Spinal cord (tissue), 10 donors: ENCODE measurements around the gene HACD4. TPM values are rescaled to one million over a fixed set of nuclear protein-coding genes. Genes with fewer than 3 reads are reported as not detected.

Experiments used
- DNase-seq, 6 donors: peaks; one replicate each; pipeline versions ENCODE4 v3.0.0 to v3.0.0-alpha.2; 2013 to 2015; ENCODE audit warnings: low spot score in 6 of 6, low read depth in 4 of 6
- H3K27ac ChIP-seq: one replicate; pipeline ENCODE4 v1.5.1; 2013; ENCODE audit warnings: low read depth, low read length, control low read depth
- H3K27me3 ChIP-seq: one replicate; pipeline ENCODE4 v1.6.1; 2013; ENCODE audit warnings: low read length; ENCODE audit not compliant: control insufficient read depth, insufficient read depth
- H3K36me3 ChIP-seq: one replicate; pipeline ENCODE4 v1.6.1; 2013; ENCODE audit warnings: low read length; ENCODE audit not compliant: control insufficient read depth, insufficient read depth
- H3K4me1 ChIP-seq: one replicate; pipeline ENCODE4 v1.6.1; 2013; ENCODE audit warnings: low read length; ENCODE audit not compliant: control insufficient read depth, insufficient read depth
- H3K4me3 ChIP-seq: one replicate; pipeline ENCODE4 v1.5.1; 2013; ENCODE audit warnings: low read depth, low read length, control low read depth
- H3K9me3 ChIP-seq: one replicate; pipeline ENCODE4 v1.6.1; 2013; ENCODE audit warnings: low read length; ENCODE audit not compliant: control insufficient read depth, insufficient read depth
- WGBS: methylation state at CpG from one replicate; pipeline ENCODE4 v1.1.5; 2013; ENCODE audit warnings: missing lambda C conversion rate; ENCODE audit not compliant: insufficient coverage; 5-methylcytosine and 5-hydroxymethylcytosine counted together
- polyA plus RNA-seq, 2 donors: library from polyadenylated mRNA; unstranded; fragments of 120-200 nt; gene quantifications; one replicate each; pipeline ENCODE4 v1.2.1, GENCODE V29; 2013; ENCODE audit not compliant: insufficient read length in 2 of 2
- total RNA-seq, 2 donors: library from RNA; depleted of rRNA in 1 of 2; stranded (reverse); fragments of 120-200 nt in 1 of 2; fragments of >200 nt in 1 of 2; gene quantifications; one replicate each; pipeline versions ENCODE4 v1.2.3 to v1.2.4, GENCODE V29; 2013 to 2014
- donor health status: healthy.

The HACD4 gene
- total and polyA plus RNA-seq, 4 donors = 1.3 to 4.1 (median 2.7) TPM

- H3K4me3 ChIP-seq = no peak overlapping the region
- no CpG with 5 or more reads among the region's 2 CpGs for WGBS
Measured at GRCh38 chr9:21053851-21054250, 22.4 kb upstream of the HACD4 start.

GRCh38 chr9:21047281-21047691, 15.8 kb upstream of the HACD4 start:
- H3K27me3 ChIP-seq = no peaks in the 10 kb centered on the region
- H3K9me3 ChIP-seq = no peaks in the 10 kb centered on the region
- 100% methylated on average over 1 of the region's 2 CpGs for WGBS
- no peak overlapping the region for H3K4me3 ChIP-seq
- no peak overlapping the region for H3K27ac ChIP-seq
- H3K36me3 ChIP-seq = no peaks in the 10 kb centered on the region
- no peak for DNase-seq
- H3K4me1 ChIP-seq = no peaks in the 10 kb centered on the region

More at GRCh38 chr9:21053851-21054250, 22.4 kb upstream of the HACD4 start:
- no peak for DNase-seq
- H3K4me1 ChIP-seq = no peaks in the 10 kb centered on the region
- no peaks in the 10 kb centered on the region for H3K9me3 ChIP-seq
- H3K27ac ChIP-seq = no peak overlapping the region
- no peaks in the 10 kb centered on the region for H3K36me3 ChIP-seq
- no peaks in the 10 kb centered on the region for H3K27me3 ChIP-seq

- Histone ChIP-seq H3K9me3 (no peaks in the 10 kb centered on the region), H3K4me3 (no peak overlapping the region), H3K36me3 (no peaks in the 10 kb centered on the region), H3K27me3 (no peaks in the 10 kb centered on the region), H3K27ac (no peak overlapping the region), H3K4me1 (no peaks in the 10 kb centered on the region)
- WGBS = no CpG with 5 or more reads among the region's 3 CpGs
- DNase-seq = no peak
Measured at GRCh38 chr9:21043841-21044240, 12.4 kb upstream of the HACD4 start.

- Histone ChIP-seq H3K36me3 (no peaks in the 10 kb centered on the region), H3K4me1 (no peaks in the 10 kb centered on the region), H3K9me3 (no peaks in the 10 kb centered on the region), H3K27ac (no peak overlapping the region), H3K4me3 (no peak overlapping the region), H3K27me3 (no peaks in the 10 kb centered on the region)
- WGBS = no CpG with 5 or more reads among the region's 4 CpGs
- peak in 1 of 6 donors; percentile 59 for DNase-seq
Measured at GRCh38 chr9:21042466-21042865, 11.0 kb upstream of the HACD4 start.

GRCh38 chr9:21039302-21039701, 7.9 kb upstream of the HACD4 start:
- no peak for DNase-seq
- no peaks in the 10 kb centered on the region for H3K36me3 ChIP-seq
- WGBS = no CpG with 5 or more reads among the region's 1 CpG
- H3K27me3 ChIP-seq = no peaks in the 10 kb centered on the region
- H3K27ac ChIP-seq = no peak overlapping the region
- no peaks in the 10 kb centered on the region for H3K4me1 ChIP-seq
- H3K4me3 ChIP-seq = no peak overlapping the region
- H3K9me3 ChIP-seq = no peaks in the 10 kb centered on the region

GRCh38 chr9:21037278-21037677, 5.8 kb upstream of the HACD4 start:
- no peaks in the 10 kb centered on the region for H3K27me3 ChIP-seq
- WGBS = no CpG with 5 or more reads among the region's 2 CpGs
- no peaks in the 10 kb centered on the region for H3K36me3 ChIP-seq
- H3K9me3 ChIP-seq = no peaks in the 10 kb centered on the region
- no peaks in the 10 kb centered on the region for H3K4me1 ChIP-seq
- H3K27ac ChIP-seq = no peak overlapping the region
- H3K4me3 ChIP-seq = no peak overlapping the region
- no peak for DNase-seq

GRCh38 chr9:21031808-21032183, 356 bp upstream of the HACD4 start:
- H3K27ac ChIP-seq = no peak overlapping the region
- H3K9me3 ChIP-seq = no peaks in the 10 kb centered on the region
- no peaks in the 10 kb centered on the region for H3K36me3 ChIP-seq
- H3K4me3 ChIP-seq = peak overlapping the region; percentile 40
- DNase-seq = no peak
- 72% methylated on average over 22 of the region's 22 CpGs for WGBS
- H3K27me3 ChIP-seq = no peaks in the 10 kb centered on the region
- H3K4me1 ChIP-seq = peaks cover 7% of the 10 kb centered on the region

GRCh38 chr9:21030389-21031035, 928 bp downstream of the HACD4 start:
- Histone ChIP-seq H3K36me3 (no peaks in the 10 kb centered on the region), H3K9me3 (no peaks in the 10 kb centered on the region), H3K27ac (no peak overlapping the region), H3K27me3 (no peaks in the 10 kb centered on the region), H3K4me1 (peaks cover 7% of the 10 kb centered on the region), H3K4me3 (no peak overlapping the region)
- peak in 1 of 6 donors; percentile 8 for DNase-seq
- 71% methylated on average over 2 of the region's 5 CpGs for whole genome bisulfite sequencing

- Histone ChIP-seq H3K4me3 (no peak overlapping the region), H3K27ac (no peak overlapping the region), H3K36me3 (no peaks in the 10 kb centered on the region), H3K27me3 (no peaks in the 10 kb centered on the region), H3K4me1 (peaks cover 7% of the 10 kb centered on the region), H3K9me3 (no peaks in the 10 kb centered on the region)
- no CpG with 5 or more reads among the region's 8 CpGs for WGBS
- no peak for DNase-seq
Measured at GRCh38 chr9:21029661-21030060, 1.8 kb downstream of the HACD4 start.

GRCh38 chr9:21028466-21028865, 3.0 kb downstream of the HACD4 start:
- Histone ChIP-seq H3K27me3 (no peaks in the 10 kb centered on the region), H3K4me3 (no peak overlapping the region), H3K4me1 (peaks cover 7% of the 10 kb centered on the region), H3K36me3 (no peaks in the 10 kb centered on the region), H3K27ac (no peak overlapping the region), H3K9me3 (no peaks in the 10 kb centered on the region)
- no peak for DNase-seq
- WGBS = no CpG with 5 or more reads among the region's 3 CpGs
